ENCODE measurements around the gene TNS2.
"Not testable (repeated sequence)": the region's sequence is repeated elsewhere in the genome, so short reads cannot be mapped to it uniquely, and the experiment has no call there.

TNS2 gene

DNA sequence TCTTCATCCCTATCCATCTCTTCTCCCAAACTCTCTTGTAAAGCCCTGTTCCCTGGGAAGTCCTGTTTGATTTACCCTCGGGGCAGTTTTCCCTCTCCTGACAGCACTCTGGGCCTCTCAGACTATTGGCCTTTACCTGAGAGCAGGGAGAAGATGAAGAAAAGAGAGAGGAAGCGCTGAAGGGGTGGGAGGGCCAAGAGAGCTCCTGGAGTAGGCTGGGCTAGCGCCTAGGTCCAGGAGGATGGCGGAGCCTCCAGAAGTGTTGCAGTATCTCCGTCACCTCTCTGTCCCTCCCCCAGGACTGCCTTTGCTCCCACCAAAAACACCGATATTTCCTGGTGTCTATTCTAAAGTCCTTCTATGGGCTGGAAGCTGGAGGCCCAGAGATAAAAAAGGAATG is 41.9 kb downstream of the TNS2 start:
- H3K9me3 ChIP-seq (ENCODE audit: severe bottlenecking): no peaks in the 10 kb centered on the region
- H3K27ac ChIP-seq: no peak overlapping the region
- no peak for DNase-seq
- TF ChIP-seq, protein P1, sequence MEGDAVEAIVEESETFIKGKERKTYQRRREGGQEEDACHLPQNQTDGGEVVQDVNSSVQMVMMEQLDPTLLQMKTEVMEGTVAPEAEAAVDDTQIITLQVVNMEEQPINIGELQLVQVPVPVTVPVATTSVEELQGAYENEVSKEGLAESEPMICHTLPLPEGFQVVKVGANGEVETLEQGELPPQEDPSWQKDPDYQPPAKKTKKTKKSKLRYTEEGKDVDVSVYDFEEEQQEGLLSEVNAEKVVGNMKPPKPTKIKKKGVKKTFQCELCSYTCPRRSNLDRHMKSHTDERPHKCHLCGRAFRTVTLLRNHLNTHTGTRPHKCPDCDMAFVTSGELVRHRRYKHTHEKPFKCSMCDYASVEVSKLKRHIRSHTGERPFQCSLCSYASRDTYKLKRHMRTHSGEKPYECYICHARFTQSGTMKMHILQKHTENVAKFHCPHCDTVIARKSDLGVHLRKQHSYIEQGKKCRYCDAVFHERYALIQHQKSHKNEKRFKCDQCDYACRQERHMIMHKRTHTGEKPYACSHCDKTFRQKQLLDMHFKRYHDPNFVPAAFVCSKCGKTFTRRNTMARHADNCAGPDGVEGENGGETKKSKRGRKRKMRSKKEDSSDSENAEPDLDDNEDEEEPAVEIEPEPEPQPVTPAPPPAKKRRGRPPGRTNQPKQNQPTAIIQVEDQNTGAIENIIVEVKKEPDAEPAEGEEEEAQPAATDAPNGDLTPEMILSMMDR (IDR thresholded peaks at IDR 0.05; ENCODE audit: low read depth, low read length): no peak
- H3K4me3 ChIP-seq (ENCODE audit: low read depth, low read length): no peak overlapping the region
- no peaks in the 10 kb centered on the region for H3K36me3 ChIP-seq
- H3K27me3 ChIP-seq (ENCODE audit: insufficient read depth, low read depth, severe bottlenecking): peaks cover 7% of the 10 kb centered on the region

DNA sequence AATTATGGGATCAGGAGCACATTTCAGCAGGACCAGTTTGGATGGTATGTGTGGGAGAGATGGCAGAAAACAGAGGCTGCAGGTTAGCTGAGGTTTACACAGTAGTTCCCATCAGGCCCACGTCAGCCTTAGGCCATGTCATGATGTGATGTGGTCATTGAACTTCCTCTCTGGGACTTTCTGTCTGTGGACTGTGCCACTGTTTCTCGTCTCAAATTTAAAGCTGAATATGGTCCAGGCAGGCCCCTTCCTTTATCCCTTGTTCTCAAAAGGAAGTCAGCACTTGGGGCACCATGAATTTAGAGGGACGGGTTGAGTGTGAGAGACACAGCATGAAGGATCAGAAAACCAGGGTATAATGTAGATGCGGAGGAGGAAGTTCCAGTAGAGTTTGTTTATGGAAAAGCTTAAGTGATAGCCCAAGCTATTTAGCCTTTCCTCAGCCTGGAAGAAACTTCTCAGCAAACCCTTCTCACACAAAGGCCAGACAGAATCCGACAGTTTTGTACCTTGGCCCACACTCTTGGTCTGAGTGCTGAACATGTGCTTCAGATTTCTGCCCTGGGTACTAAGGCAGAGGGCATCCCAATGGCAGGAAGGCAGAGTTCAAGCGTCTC is 44.0 kb downstream of the TNS2 start:
- TF ChIP-seq, protein P1 (IDR thresholded peaks at IDR 0.05; ENCODE audit: low read depth, low read length): no peak
- peaks cover 29% of the 10 kb centered on the region for H3K27me3 ChIP-seq (ENCODE audit: insufficient read depth, low read depth, severe bottlenecking)
- H3K9me3 ChIP-seq (ENCODE audit: severe bottlenecking): no peaks in the 10 kb centered on the region
- H3K27ac ChIP-seq: no peak overlapping the region
- H3K4me3 ChIP-seq (ENCODE audit: low read depth, low read length): no peak overlapping the region
- no peaks in the 10 kb centered on the region for H3K36me3 ChIP-seq
- no peak for DNase-seq

DNA sequence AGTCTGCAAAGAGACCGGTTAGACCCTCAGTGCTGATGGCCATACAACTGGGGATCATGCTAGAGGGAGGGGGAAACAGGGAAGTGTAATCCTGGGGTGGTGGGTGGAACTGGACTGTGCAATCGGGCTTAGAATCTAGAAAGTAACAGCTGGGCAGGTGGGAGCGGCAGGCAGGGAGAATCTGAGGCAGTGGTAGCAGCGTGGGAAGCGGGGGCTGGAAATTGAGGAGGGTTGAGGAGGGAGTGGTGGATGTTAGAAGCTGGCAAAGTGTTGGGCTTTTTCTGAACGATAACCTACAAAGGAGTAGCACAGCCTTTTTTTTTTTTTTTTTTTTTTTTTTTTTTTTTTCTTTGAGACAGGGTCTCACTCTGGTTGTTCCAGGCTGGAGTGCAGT is 44.5 kb downstream of the TNS2 start:
- TF ChIP-seq, protein P1 (IDR thresholded peaks at IDR 0.05; ENCODE audit: low read depth, low read length): no peak
- DNase-seq: no peak
- no peaks in the 10 kb centered on the region for H3K9me3 ChIP-seq (ENCODE audit: severe bottlenecking)
- H3K36me3 ChIP-seq: no peaks in the 10 kb centered on the region
- H3K4me3 ChIP-seq (ENCODE audit: low read depth, low read length): no peak overlapping the region
- H3K27me3 ChIP-seq (ENCODE audit: insufficient read depth, low read depth, severe bottlenecking): peaks cover 29% of the 10 kb centered on the region
- H3K27ac ChIP-seq: no peak overlapping the region

DNA sequence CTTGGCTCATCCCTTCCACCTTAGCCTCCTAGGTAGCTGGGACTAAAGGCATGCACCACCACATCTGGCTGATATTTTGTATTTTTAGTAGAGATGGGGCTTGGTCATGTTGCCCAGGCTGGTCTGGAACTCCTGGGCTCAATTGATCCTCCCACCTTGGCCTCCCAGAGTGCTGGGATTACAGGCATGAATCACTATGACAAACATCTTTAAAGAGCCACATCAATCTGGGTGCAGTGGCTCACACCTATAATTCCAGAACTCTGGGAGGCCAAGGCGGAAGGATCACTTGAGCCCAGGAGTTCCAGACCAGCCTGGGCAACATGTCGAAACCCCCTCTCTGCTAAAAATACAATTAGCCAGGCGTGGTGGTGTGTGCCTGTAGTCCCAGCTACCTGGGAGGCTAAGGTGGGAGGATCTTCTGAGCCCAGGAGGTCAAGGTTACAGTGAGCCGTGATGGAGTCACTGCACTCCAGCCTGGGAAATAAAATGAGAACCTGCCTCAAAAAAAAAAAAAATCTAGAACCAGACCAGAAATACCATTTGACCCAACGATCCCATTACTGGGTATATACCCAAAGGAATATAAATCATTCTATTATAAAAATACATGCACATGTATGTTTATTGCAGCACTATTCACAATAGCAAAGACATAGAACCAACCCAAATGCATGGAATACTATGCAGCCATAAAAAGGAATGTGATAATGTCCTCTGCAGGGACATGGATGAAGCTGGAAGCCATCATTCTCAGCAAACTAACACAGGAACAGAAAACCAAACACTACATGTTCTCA is 45.1 kb downstream of the TNS2 start:
- not testable (repeated sequence) for H3K9me3 ChIP-seq (ENCODE audit: severe bottlenecking); H3K36me3 ChIP-seq; H3K27ac ChIP-seq; DNase-seq; H3K4me3 ChIP-seq (ENCODE audit: low read depth, low read length)
- peaks cover 29% of the 10 kb centered on the region for H3K27me3 ChIP-seq (ENCODE audit: insufficient read depth, low read depth, severe bottlenecking)

DNA sequence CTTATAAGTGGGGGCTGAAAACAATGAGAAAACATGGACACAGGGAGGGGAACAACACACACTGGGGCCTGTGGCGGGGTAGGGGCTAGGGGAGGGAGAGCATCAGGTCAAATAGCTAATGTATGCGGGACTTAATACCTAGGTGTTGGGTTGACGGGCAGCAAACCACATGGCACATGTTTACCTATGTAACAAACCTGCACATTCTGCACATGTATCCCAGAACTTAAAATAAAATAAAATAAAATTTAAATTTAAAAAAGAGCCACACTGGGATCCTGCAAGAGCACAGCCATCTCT is 45.7 kb downstream of the TNS2 start:
- H3K27me3 ChIP-seq (ENCODE audit: insufficient read depth, low read depth, severe bottlenecking): peaks cover 29% of the 10 kb centered on the region

DNA sequence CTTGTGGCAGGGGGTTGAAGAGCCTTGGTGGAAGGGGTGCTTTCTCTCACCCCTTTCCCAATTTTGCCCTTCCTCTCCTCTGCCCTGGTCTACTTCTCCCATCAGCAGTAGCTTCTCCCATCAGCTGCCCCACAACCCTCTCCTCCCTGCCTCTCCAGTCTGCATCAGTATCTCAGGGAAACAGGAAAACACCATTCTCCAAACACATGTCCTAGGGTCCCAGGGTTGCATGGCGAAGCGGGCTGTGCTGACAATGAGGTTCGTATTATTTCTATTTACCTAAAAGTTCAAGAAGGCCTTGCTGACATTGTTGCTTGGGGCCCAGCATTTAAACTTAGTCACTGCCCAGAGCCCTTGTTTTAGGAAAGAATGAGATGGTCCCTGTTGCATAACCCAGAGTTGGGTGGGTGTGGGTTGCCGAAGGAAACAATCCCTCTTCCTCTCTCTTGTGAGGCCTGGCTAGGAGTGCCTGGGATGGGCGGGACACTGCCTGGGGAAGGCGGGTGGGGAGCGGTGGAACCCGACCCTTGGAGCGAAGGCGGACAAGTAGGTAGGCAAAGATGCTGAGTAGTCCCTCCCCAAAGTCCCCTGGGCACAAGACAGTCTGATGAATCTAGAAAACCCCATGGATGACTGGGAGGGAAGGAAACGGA is 46.4 kb downstream of the TNS2 start:
- TF ChIP-seq, protein P1 (IDR thresholded peaks at IDR 0.05; ENCODE audit: low read depth, low read length): no peak
- H3K27me3 ChIP-seq (ENCODE audit: insufficient read depth, low read depth, severe bottlenecking): peaks cover 29% of the 10 kb centered on the region
- no peak for DNase-seq
- H3K4me3 ChIP-seq (ENCODE audit: low read depth, low read length): no peak overlapping the region
- H3K36me3 ChIP-seq: no peaks in the 10 kb centered on the region
- H3K9me3 ChIP-seq (ENCODE audit: severe bottlenecking): no peaks in the 10 kb centered on the region
- H3K27ac ChIP-seq: no peak overlapping the region

More for the DNA sequence above, 45.7 kb downstream of the TNS2 start:
- H3K36me3 ChIP-seq; H3K9me3 ChIP-seq (ENCODE audit: severe bottlenecking); H3K27ac ChIP-seq; DNase-seq; H3K4me3 ChIP-seq (ENCODE audit: low read depth, low read length): not testable (repeated sequence)

Measured in WERI-Rb-1 (cell line).